Jurkat, Clone E6-1 (cell line): ENCODE measurements around the gene OTUB1.
"Not testable (repeated sequence)": the region's sequence is repeated elsewhere in the genome, so short reads cannot be mapped to it uniquely, and the experiment has no call there.

Experiments
- DNase-seq: peaks from one replicate; pipeline ENCODE4 v3.0.0-alpha.2; 2011; ENCODE audit warnings: low read depth, low spot score
- H3K4me3 ChIP-seq: 2 replicates; pipeline ENCODE4 v1.5.1; 2011; ENCODE audit warnings: mild to moderate bottlenecking, low read length, control low read depth, moderate library complexity

OTUB1 gene

GRCh38 chr11:63973912-63974258 lies 12.4 kb upstream of the OTUB1 start:
- H3K4me3 ChIP-seq: peak overlapping the region; percentile 97
- not testable (repeated sequence) for DNase-seq

GRCh38 chr11:63974259-63975143 lies 11.7 kb upstream of the OTUB1 start, which contains the start of gene COX8A:
COX8A (plus strand) TSS chr11:63974620; CDS start chr11:63974681, 61 bp downstream.
- peak; percentile 100 for DNase-seq
- H3K4me3 ChIP-seq: peak within 1 kb of the TSS; percentile 97

- no peak for DNase-seq
- H3K4me3 ChIP-seq: no peak overlapping the region
These were observed 7.5 kb upstream of the OTUB1 start for GRCh38 chr11:63978551-63979239.

GRCh38 chr11:63979426-63979825 lies 6.8 kb upstream of the OTUB1 start:
- H3K4me3 ChIP-seq: no peak overlapping the region
- DNase-seq: no peak

GRCh38 chr11:63985812-63986155 lies 454 bp upstream of the OTUB1 start:
- DNase-seq: peak; percentile 46
- H3K4me3 ChIP-seq: peak overlapping the region; percentile 83

GRCh38 chr11:63986932-63987513 lies 785 bp downstream of the OTUB1 start:
- DNase-seq: no peak
- H3K4me3 ChIP-seq: peak overlapping the region; percentile 83

- DNase-seq: no peak
- H3K4me3 ChIP-seq: no peak overlapping the region
These were observed 5.3 kb downstream of the OTUB1 start for GRCh38 chr11:63991558-63991957.

- no peak overlapping the region for H3K4me3 ChIP-seq
- DNase-seq: no peak
These were observed 6.9 kb downstream of the OTUB1 start for GRCh38 chr11:63993100-63993499.

GRCh38 chr11:63993993-63994392 lies 7.8 kb downstream of the OTUB1 start:
- DNase-seq: no peak

GRCh38 chr11:63996512-63996911 lies 10.3 kb downstream of the OTUB1 start:
- no peak overlapping the region for H3K4me3 ChIP-seq
- no peak for DNase-seq

More at GRCh38 chr11:63993993-63994392, 7.8 kb downstream of the OTUB1 start:
- H3K4me3 ChIP-seq: no peak overlapping the region

- DNase-seq: no peak
- no peak overlapping the region for H3K4me3 ChIP-seq
These were observed 11.0 kb downstream of the OTUB1 start for GRCh38 chr11:63997104-63997700.

GRCh38 chr11:63997801-63998337 lies 11.6 kb downstream of the OTUB1 start:
- DNase-seq: no peak
- H3K4me3 ChIP-seq: no peak overlapping the region

GRCh38 chr11:63998558-63999348 lies 12.5 kb downstream of the OTUB1 start:
- no peak overlapping the region for H3K4me3 ChIP-seq
- DNase-seq: no peak

- no peak for DNase-seq
- no peak overlapping the region for H3K4me3 ChIP-seq
These were observed 13.2 kb downstream of the OTUB1 start for GRCh38 chr11:63999349-64000025.

GRCh38 chr11:64000026-64000739 lies 13.9 kb downstream of the OTUB1 start:
- H3K4me3 ChIP-seq: no peak overlapping the region
- no peak for DNase-seq

GRCh38 chr11:64000740-64001483 lies 14.7 kb downstream of the OTUB1 start:
- no peak for DNase-seq
- H3K4me3 ChIP-seq: no peak overlapping the region
